HepG2 (cell line): ENCODE data around the gene SEMA3E. TPM values are rescaled to one million over a fixed set of nuclear protein-coding genes. Genes with fewer than 3 reads are reported as not detected.

ENCODE experiments used
- ATAC-seq: fragments of 200-7000 bp; cut with Tn5 transposase; 3 replicates; pipeline ENCODE4 v1.9.1; 2020; ENCODE audit warnings: mild to moderate bottlenecking, moderate library complexity
- BruUV-seq: library from RNA; stranded (reverse); fragments of 400-500 nt; replicated peaks from 2 replicates; lab custom pipeline; 2021; lab: Mats Ljungman, UMichigan
- CTCF ChIA-PET: fragments of 300-600 bp; formaldehyde crosslinking; extraction: SDS; loops from one replicate; lab custom pipeline; 2021; ENCODE audit warnings: low total read pairs, inconsistent platforms, low intra/inter-chr PET ratio; lab: Yijun Ruan, JAX
- POLR2A ChIA-PET: fragments of 350-600 bp; sonication (Branson Sonifier 250); formaldehyde crosslinking; loops from one replicate; lab custom pipeline; 2020; ENCODE audit warnings: antibody characterized with exemption, inconsistent platforms; lab: Yijun Ruan, JAX
- DNase-seq: peaks from one replicate; pipeline ENCODE4 v3.0.0-alpha.2; 2015; ENCODE audit warnings: low spot score
- FAIRE-seq: peaks from 3 replicates; lab custom pipeline; 2011; peaks lifted over from hg19 to GRCh38; lab: Jason Lieb, UNC
- H2AFZ ChIP-seq: one replicate; pipeline ENCODE4 v1.6.1; 2011; ENCODE audit warnings: low read length, inconsistent platforms
- H3K27ac ChIP-seq: fragments of 300-600 bp; 3 replicates; pipeline ENCODE4 v1.8.0; 2011; ENCODE audit warnings: mixed run types, mild to moderate bottlenecking, mixed read lengths, low read length, inconsistent platforms; ENCODE audit not compliant: insufficient read depth; ENCODE audit errors: extremely low read length
- H3K27me3 ChIP-seq, 2 experiments: fragments of 200-600 bp in 1 of 2; 2 replicates in 1 of 2; 3 replicates in 1 of 2; pipeline versions ENCODE4 v1.6.0 to v1.8.0; 2011; ENCODE audit warnings: low read length in 2 of 2, mild to moderate bottlenecking in 2 of 2, moderate library complexity in 2 of 2, inconsistent platforms in 1 of 2; ENCODE audit not compliant: insufficient read depth in 2 of 2, control insufficient read depth in 1 of 2
- H3K36me3 ChIP-seq, 2 experiments: fragments of 200-600 bp in 1 of 2; replicated peaks in 1 of 2; 2 replicates in 1 of 2; 3 replicates in 1 of 2; pipeline versions ENCODE4 v1.5.1 to v1.8.0; 2011; ENCODE audit warnings: low read length in 2 of 2, inconsistent platforms in 1 of 2; ENCODE audit not compliant: insufficient read depth in 2 of 2, control insufficient read depth in 1 of 2
- H3K4me1 ChIP-seq: 2 replicates; pipeline ENCODE4 v1.5.1; 2012; ENCODE audit warnings: low read length, inconsistent platforms; ENCODE audit not compliant: insufficient read depth
- H3K4me2 ChIP-seq: 2 replicates; pipeline ENCODE4 v1.6.0; 2011; ENCODE audit warnings: low read depth, low read length, inconsistent platforms
- H3K4me3 ChIP-seq, 3 experiments: fragments of 200-600 bp in 1 of 3; sonication (generic), shearing (Covaris generic) in 1 of 3; replicated peaks in 1 of 3; 2 replicates each; pipeline ENCODE4 v1.5.1; 2011 to 2016; ENCODE audit warnings: low read length in 3 of 3, inconsistent platforms in 2 of 3, low read depth in 2 of 3, mild to moderate bottlenecking in 2 of 3, control low read depth in 1 of 3, mixed read lengths in 1 of 3; ENCODE audit not compliant: insufficient read depth in 1 of 3
- H3K79me2 ChIP-seq: one replicate; pipeline ENCODE4 v1.6.1; 2011; ENCODE audit warnings: low read length, inconsistent platforms; ENCODE audit not compliant: insufficient read depth
- H3K9ac ChIP-seq: 2 replicates; pipeline ENCODE4 v1.6.0; 2011; ENCODE audit warnings: mild to moderate bottlenecking, low read depth, low read length, inconsistent platforms; ENCODE audit not compliant: insufficient read depth
- H3K9me3 ChIP-seq: 2 replicates; pipeline ENCODE4 v1.5.1; 2012; ENCODE audit warnings: mild to moderate bottlenecking, low read length
- H4K20me1 ChIP-seq: 2 replicates; pipeline ENCODE4 v1.6.0; 2011; ENCODE audit warnings: inconsistent platforms, mild to moderate bottlenecking, low read length, moderate library complexity; ENCODE audit not compliant: insufficient read depth
- ATAD3A ChIP-seq: sonication (generic); formaldehyde crosslinking; IDR thresholded peaks from 2 replicates; pipeline ENCODE4 v1.4.0; 2020; ENCODE audit warnings: missing genetic modification reagents
- CCAR2 ChIP-seq: fragments of 200-400 bp; formaldehyde crosslinking; optimal IDR thresholded peaks from 2 replicates; pipeline ENCODE3; 2018; ENCODE audit warnings: low read depth, mild to moderate bottlenecking, low read length, moderate library complexity
- GTF3A ChIP-seq: sonication (generic); formaldehyde crosslinking; conservative IDR thresholded peaks from 2 replicates; pipeline ENCODE4 v1.4.0; 2020; ENCODE audit warnings: mild to moderate bottlenecking, missing genetic modification reagents
- JARID2 ChIP-seq: sonication (generic); formaldehyde crosslinking; IDR thresholded peaks from 2 replicates; pipeline ENCODE4 v1.8.1; 2023; ENCODE audit warnings: missing genetic modification reagents, inconsistent platforms; ENCODE audit not compliant: insufficient replicate concordance
- SATB2 ChIP-seq: sonication (generic); formaldehyde crosslinking; IDR thresholded peaks from 2 replicates; pipeline ENCODE4 v1.5.0; 2020; ENCODE audit warnings: missing genetic modification reagents
- SIN3A ChIP-seq: IDR thresholded peaks from 2 replicates; pipeline ENCODE4 v1.6.1; 2011; ENCODE audit warnings: low read depth, mild to moderate bottlenecking, control low read depth, low read length, borderline replicate concordance
- SMAD3 ChIP-seq: sonication (generic); formaldehyde crosslinking; IDR thresholded peaks from 2 replicates; pipeline ENCODE4 v1.4.0; 2020; ENCODE audit warnings: missing genetic modification reagents
- TCF7 ChIP-seq: sonication (generic); IDR thresholded peaks from 2 replicates; pipeline ENCODE4 v1.6.1; 2016; ENCODE audit warnings: antibody characterized with exemption, low read depth
- TRIM24 ChIP-seq: sonication (generic); formaldehyde crosslinking; IDR thresholded peaks from 2 replicates; pipeline ENCODE4 v1.8.0; 2022; ENCODE audit warnings: mild to moderate bottlenecking, missing genetic modification reagents
- ZFP37 ChIP-seq: sonication (generic); formaldehyde crosslinking; IDR thresholded peaks from 2 replicates; pipeline ENCODE4 v1.4.0; 2020; ENCODE audit warnings: missing genetic modification reagents, borderline replicate concordance
- ZFP90 ChIP-seq: sonication (generic); formaldehyde crosslinking; IDR thresholded peaks from 2 replicates; pipeline ENCODE4 v1.8.0; 2022; ENCODE audit warnings: missing genetic modification reagents, mild to moderate bottlenecking, inconsistent platforms, borderline replicate concordance
- ZNF205 ChIP-seq: IDR thresholded peaks from 2 replicates; pipeline ENCODE4 v1.6.1; 2018; ENCODE audit warnings: missing biosample characterization, missing genetic modification reagents
- ZSCAN21 ChIP-seq: sonication (generic); formaldehyde crosslinking; IDR thresholded peaks from 2 replicates; pipeline ENCODE4 v1.8.0; 2022; ENCODE audit warnings: mild to moderate bottlenecking, missing genetic modification reagents, moderate library complexity, borderline replicate concordance
- WGBS: methylation state at CpG from one replicate; pipeline ENCODE4 v1.1.6; 2017; ENCODE audit warnings: low lambda C conversion rate; 5-methylcytosine and 5-hydroxymethylcytosine counted together
- in situ Hi-C: cut with HindIII; loops from 2 replicates; pipeline ENCODE4 v1.10.0; 2017; ENCODE audit warnings: low pct_unique_long_range_greater_than_20kb; ENCODE audit not compliant: extremely low pct_ligation_motif_present
- intact Hi-C: fragments of 100-400 bp; cut with micrococcal nuclease; formaldehyde crosslinking; loops from one replicate; pipeline ENCODE4 v1.10.0; 2022; ENCODE audit not compliant: unreplicated experiment
- polyA plus RNA-seq, 8 experiments: library from polyadenylated mRNA; depleted of rRNA in 3 of 8; stranded (reverse) in 7 of 8; unstranded in 1 of 8; fragments of >200 nt; fragmentation: Illumina TruSeq in 4 of 8; extraction: Trizol in 4 of 8; gene quantifications; 2 replicates each; pipeline versions ENCODE4 v1.2.1 to v1.2.3, GENCODE V29; 2011 to 2016; ENCODE audit warnings: low read depth in 4 of 8, missing spikeins in 1 of 8, mixed read lengths in 1 of 8; ENCODE audit not compliant: insufficient read depth in 1 of 8
- total RNA-seq, 5 experiments: library from RNA; depleted of rRNA; stranded (reverse); fragments of >200 nt; fragmentation: Illumina TruSeq; extraction: Trizol; gene quantifications; 2 replicates each; pipeline ENCODE4 v1.2.3, GENCODE V29; 2016; ENCODE audit warnings: low read depth in 1 of 5
- TF ChIP-seq, protein P1 (sequence below): sonication (generic); formaldehyde crosslinking; IDR thresholded peaks from 2 replicates; pipeline ENCODE4 v1.4.0; 2020; ENCODE audit warnings: missing genetic modification reagents
- TF ChIP-seq, protein P2 (sequence below): sonication (generic); formaldehyde crosslinking; IDR thresholded peaks from 2 replicates; pipeline ENCODE4 v1.5.0; 2020; ENCODE audit warnings: missing genetic modification reagents
- TF ChIP-seq, protein P3 (sequence below): sonication (generic); formaldehyde crosslinking; IDR thresholded peaks from 2 replicates; pipeline ENCODE4 v1.8.0; 2022; ENCODE audit warnings: mild to moderate bottlenecking, missing genetic modification reagents

SEMA3E gene
- total and polyA plus RNA-seq, 2 of the 13 experiments (the other 11 are each of a cell fraction or from before 2014, with no cell fraction given), result not detected

DNA sequence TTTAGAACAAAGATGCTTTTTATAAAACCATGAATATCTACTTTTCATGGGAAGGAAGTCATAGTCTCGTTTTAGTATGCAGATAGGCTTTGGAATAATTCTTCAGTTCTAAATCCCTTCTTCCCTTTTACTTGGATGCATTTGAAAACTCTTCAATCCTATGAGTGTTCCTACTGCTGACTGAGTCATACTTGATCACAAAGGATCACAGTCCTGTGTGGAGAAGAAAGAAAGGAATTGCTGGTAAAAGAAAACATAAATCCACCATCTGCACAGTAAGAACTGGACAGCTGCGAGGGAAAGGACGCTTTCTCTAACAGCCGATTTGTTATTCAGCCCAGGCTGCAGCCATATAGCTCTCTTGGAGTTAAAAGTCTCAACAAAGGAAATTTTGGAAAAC lies 209.9 kb downstream of the SEMA3E start:
- WGBS, result 0% methylated on average over 4 of the region's 4 CpGs
- Histone ChIP-seq H3K27me3 (no peaks in the 10 kb centered on the region), H3K4me2 (no peak overlapping the region), H4K20me1 (no peaks in the 10 kb centered on the region), H3K4me3 (no peak overlapping the region), H3K9ac (no peak overlapping the region), H3K4me1 (no peaks in the 10 kb centered on the region), H3K36me3 (no peaks in the 10 kb centered on the region), H3K9me3 (no peaks in the 10 kb centered on the region), H3K27ac (no peak overlapping the region), H3K79me2 (no peaks in the 10 kb centered on the region), H2AFZ (no peak overlapping the region)
- in situ Hi-C loops, result no loop called here
- DNase-seq, result no peak
- TF ChIP-seq ZNF205 (no peak), TCF7 (no peak), CCAR2 (no peak), TRIM24 (CRISPR knock-in tag) (no peak), ZFP90 (CRISPR knock-in tag) (no peak), SATB2 (CRISPR knock-in tag) (no peak), JARID2 (CRISPR knock-in tag) (no peak), SMAD3 (CRISPR knock-in tag) (no peak), SIN3A (no peak), GTF3A (CRISPR knock-in tag) (no peak), ZSCAN21 (no peak), ZFP37 (CRISPR knock-in tag) (no peak), ATAD3A (no peak)
- TF ChIP-seq, protein P1, sequence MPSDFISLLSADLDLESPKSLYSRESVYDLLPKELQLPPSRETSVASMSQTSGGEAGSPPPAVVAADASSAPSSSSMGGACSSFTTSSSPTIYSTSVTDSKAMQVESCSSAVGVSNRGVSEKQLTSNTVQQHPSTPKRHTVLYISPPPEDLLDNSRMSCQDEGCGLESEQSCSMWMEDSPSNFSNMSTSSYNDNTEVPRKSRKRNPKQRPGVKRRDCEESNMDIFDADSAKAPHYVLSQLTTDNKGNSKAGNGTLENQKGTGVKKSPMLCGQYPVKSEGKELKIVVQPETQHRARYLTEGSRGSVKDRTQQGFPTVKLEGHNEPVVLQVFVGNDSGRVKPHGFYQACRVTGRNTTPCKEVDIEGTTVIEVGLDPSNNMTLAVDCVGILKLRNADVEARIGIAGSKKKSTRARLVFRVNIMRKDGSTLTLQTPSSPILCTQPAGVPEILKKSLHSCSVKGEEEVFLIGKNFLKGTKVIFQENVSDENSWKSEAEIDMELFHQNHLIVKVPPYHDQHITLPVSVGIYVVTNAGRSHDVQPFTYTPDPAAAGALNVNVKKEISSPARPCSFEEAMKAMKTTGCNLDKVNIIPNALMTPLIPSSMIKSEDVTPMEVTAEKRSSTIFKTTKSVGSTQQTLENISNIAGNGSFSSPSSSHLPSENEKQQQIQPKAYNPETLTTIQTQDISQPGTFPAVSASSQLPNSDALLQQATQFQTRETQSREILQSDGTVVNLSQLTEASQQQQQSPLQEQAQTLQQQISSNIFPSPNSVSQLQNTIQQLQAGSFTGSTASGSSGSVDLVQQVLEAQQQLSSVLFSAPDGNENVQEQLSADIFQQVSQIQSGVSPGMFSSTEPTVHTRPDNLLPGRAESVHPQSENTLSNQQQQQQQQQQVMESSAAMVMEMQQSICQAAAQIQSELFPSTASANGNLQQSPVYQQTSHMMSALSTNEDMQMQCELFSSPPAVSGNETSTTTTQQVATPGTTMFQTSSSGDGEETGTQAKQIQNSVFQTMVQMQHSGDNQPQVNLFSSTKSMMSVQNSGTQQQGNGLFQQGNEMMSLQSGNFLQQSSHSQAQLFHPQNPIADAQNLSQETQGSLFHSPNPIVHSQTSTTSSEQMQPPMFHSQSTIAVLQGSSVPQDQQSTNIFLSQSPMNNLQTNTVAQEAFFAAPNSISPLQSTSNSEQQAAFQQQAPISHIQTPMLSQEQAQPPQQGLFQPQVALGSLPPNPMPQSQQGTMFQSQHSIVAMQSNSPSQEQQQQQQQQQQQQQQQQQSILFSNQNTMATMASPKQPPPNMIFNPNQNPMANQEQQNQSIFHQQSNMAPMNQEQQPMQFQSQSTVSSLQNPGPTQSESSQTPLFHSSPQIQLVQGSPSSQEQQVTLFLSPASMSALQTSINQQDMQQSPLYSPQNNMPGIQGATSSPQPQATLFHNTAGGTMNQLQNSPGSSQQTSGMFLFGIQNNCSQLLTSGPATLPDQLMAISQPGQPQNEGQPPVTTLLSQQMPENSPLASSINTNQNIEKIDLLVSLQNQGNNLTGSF (CRISPR knock-in tag), result no peak
- TF ChIP-seq, protein P2, sequence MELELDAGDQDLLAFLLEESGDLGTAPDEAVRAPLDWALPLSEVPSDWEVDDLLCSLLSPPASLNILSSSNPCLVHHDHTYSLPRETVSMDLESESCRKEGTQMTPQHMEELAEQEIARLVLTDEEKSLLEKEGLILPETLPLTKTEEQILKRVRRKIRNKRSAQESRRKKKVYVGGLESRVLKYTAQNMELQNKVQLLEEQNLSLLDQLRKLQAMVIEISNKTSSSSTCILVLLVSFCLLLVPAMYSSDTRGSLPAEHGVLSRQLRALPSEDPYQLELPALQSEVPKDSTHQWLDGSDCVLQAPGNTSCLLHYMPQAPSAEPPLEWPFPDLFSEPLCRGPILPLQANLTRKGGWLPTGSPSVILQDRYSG, result no peak
- TF ChIP-seq, protein P3, sequence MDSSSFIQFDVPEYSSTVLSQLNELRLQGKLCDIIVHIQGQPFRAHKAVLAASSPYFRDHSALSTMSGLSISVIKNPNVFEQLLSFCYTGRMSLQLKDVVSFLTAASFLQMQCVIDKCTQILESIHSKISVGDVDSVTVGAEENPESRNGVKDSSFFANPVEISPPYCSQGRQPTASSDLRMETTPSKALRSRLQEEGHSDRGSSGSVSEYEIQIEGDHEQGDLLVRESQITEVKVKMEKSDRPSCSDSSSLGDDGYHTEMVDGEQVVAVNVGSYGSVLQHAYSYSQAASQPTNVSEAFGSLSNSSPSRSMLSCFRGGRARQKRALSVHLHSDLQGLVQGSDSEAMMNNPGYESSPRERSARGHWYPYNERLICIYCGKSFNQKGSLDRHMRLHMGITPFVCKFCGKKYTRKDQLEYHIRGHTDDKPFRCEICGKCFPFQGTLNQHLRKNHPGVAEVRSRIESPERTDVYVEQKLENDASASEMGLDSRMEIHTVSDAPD (CRISPR knock-in tag), result no peak
- ChIA-PET CTCF (no interaction called here), POLR2A (no interaction called here)
- intact Hi-C loops, result no loop called here
- ATAC-seq, result no peak
- FAIRE-seq, result no peak
- no TSS peak for BruUV-seq
